AG09309 (cell line): ENCODE measurements around the gene CTPS1.

ENCODE experiments used
- DNase-seq: peaks from one replicate; pipeline ENCODE4 v3.0.0-alpha.2; 2010; ENCODE audit warnings: low read depth
- H3K4me3 ChIP-seq: 2 replicates; pipeline ENCODE4 v1.5.1; 2011; ENCODE audit warnings: mild to moderate bottlenecking, low read depth, low read length, moderate library complexity; ENCODE audit not compliant: control insufficient read depth
- CTCF ChIP-seq: IDR thresholded peaks from 2 replicates; pipeline ENCODE4 v1.5.1; 2011; ENCODE audit warnings: mild to moderate bottlenecking, low read depth, low read length, inconsistent platforms; ENCODE audit not compliant: insufficient read depth, control insufficient read depth; ENCODE audit errors: missing control alignments

Gene CTPS1

GRCh38 chr1:41003127-41003639 is 23.7 kb downstream of the CTPS1 start:
- TF ChIP-seq CTCF: no peak
- DNase-seq: no peak
- H3K4me3 ChIP-seq: no peak overlapping the region

- TF ChIP-seq CTCF: peak; percentile 71
- no peak overlapping the region for H3K4me3 ChIP-seq
- DNase-seq: peak; percentile 97
Measured at GRCh38 chr1:41003640-41004220, 24.2 kb downstream of the CTPS1 start.

- no peak for TF ChIP-seq CTCF
- DNase-seq: no peak
- no peak overlapping the region for H3K4me3 ChIP-seq
Measured at GRCh38 chr1:41005876-41006275, 26.4 kb downstream of the CTPS1 start.

- no peak for TF ChIP-seq CTCF
- DNase-seq: peak; percentile 28
- no peak overlapping the region for H3K4me3 ChIP-seq
Measured at GRCh38 chr1:41006942-41007865, 27.7 kb downstream of the CTPS1 start.

GRCh38 chr1:41009466-41009865 is 30.0 kb downstream of the CTPS1 start:
- H3K4me3 ChIP-seq: no peak overlapping the region
- TF ChIP-seq CTCF: no peak
- no peak for DNase-seq

- TF ChIP-seq CTCF: no peak
- DNase-seq: no peak
- H3K4me3 ChIP-seq: no peak overlapping the region
Measured at GRCh38 chr1:41010345-41010744, 30.8 kb downstream of the CTPS1 start.
